K562 (cell line): ENCODE results near the gene CCDC9. TPM values are rescaled to one million over a fixed set of nuclear protein-coding genes. Genes with fewer than 3 reads are reported as not detected.

Source experiments
- BCLAF1 ChIP-seq, 2 experiments: fragments of 450-650 bp in 1 of 2; IDR thresholded peaks; 2 replicates each; pipeline ENCODE4 v1.6.1; 2011 to 2017; ENCODE audit warnings: low read depth in 2 of 2, antibody characterized with exemption in 1 of 2, borderline replicate concordance in 1 of 2, low read length in 1 of 2, mild to moderate bottlenecking in 1 of 2, mixed read lengths in 1 of 2; ENCODE audit not compliant: control insufficient read depth in 1 of 2
- CSDE1 ChIP-seq, 2 experiments: fragments of 450-650 bp; IDR thresholded peaks; 2 replicates each; pipeline ENCODE4 v1.6.1; 2016; ENCODE audit warnings: mild to moderate bottlenecking in 1 of 2
- E2F6 ChIP-seq, 2 experiments: IDR thresholded peaks; 2 replicates each; pipeline ENCODE4 v1.6.1; 2011; ENCODE audit warnings: borderline replicate concordance in 1 of 2, control low read depth in 1 of 2, low read depth in 1 of 2, low read length in 1 of 2, mild to moderate bottlenecking in 1 of 2, mixed read lengths in 1 of 2, moderate library complexity in 1 of 2; ENCODE audit not compliant: insufficient read depth in 1 of 2, insufficient read length in 1 of 2, poor library complexity in 1 of 2, severe bottlenecking in 1 of 2; ENCODE audit errors: extremely low read depth in 1 of 2
- FOXK1 ChIP-seq: sonication (generic); formaldehyde crosslinking; IDR thresholded peaks from 2 replicates; pipeline ENCODE4 v1.8.0; 2022; ENCODE audit warnings: missing genetic modification reagents, mild to moderate bottlenecking, borderline replicate concordance
- GABPB2 ChIP-seq: fragments of 250-450 bp; sonication (Bioruptor Pico); conservative IDR thresholded peaks from 2 replicates; pipeline ENCODE4 v1.5.1; 2021; ENCODE audit warnings: mild to moderate bottlenecking
- JUN ChIP-seq, 2 experiments: sonication (generic) in 1 of 2; formaldehyde crosslinking in 1 of 2; IDR thresholded peaks; 2 replicates each; pipeline versions ENCODE4 v1.6.1 to v1.8.0; 2012 to 2022; ENCODE audit warnings: borderline replicate concordance in 2 of 2, mild to moderate bottlenecking in 2 of 2, improper control_type of control experiment in 1 of 2, low read depth in 1 of 2, low read length in 1 of 2, missing genetic modification reagents in 1 of 2
- KHSRP ChIP-seq: fragments of 450-650 bp; IDR thresholded peaks from 2 replicates; pipeline ENCODE4 v1.6.1; 2017
- MIER1 ChIP-seq: fragments of 450-650 bp; IDR thresholded peaks from 2 replicates; pipeline ENCODE4 v1.6.1; 2016; ENCODE audit warnings: antibody characterized with exemption, mild to moderate bottlenecking, low read depth
- MTF1 ChIP-seq: fragments of 250-450 bp; sonication (Bioruptor Pico); IDR thresholded peaks from 2 replicates; pipeline ENCODE4 v1.9.0; 2021; ENCODE audit warnings: moderate library complexity, mild to moderate bottlenecking, inconsistent platforms, borderline replicate concordance
- MXI1 ChIP-seq: IDR thresholded peaks from 2 replicates; pipeline ENCODE4 v1.6.1; 2011; ENCODE audit warnings: low read depth, mild to moderate bottlenecking, improper control_type of control experiment, low read length
- NUFIP1 ChIP-seq: fragments of 450-650 bp; IDR thresholded peaks from 2 replicates; pipeline ENCODE4 v1.6.1; 2018; ENCODE audit not compliant: partially characterized antibody
- POLR2G ChIP-seq: fragments of 200-400 bp; formaldehyde crosslinking; IDR thresholded peaks from 2 replicates; pipeline ENCODE4 v1.6.1; 2017; ENCODE audit warnings: low read depth, mild to moderate bottlenecking, antibody characterized with exemption, low read length, moderate library complexity
- RNF2 ChIP-seq: sonication (generic); IDR thresholded peaks from 2 replicates; pipeline ENCODE4 v1.6.1; 2016
- SMARCA5 ChIP-seq: fragments of 450-650 bp; IDR thresholded peaks from 2 replicates; pipeline ENCODE4 v1.6.1; 2016
- SNAPC5 ChIP-seq: fragments of 250-450 bp; sonication (Bioruptor Pico); IDR thresholded peaks from 2 replicates; pipeline ENCODE4 v1.8.0; 2021; ENCODE audit warnings: moderate library complexity, mild to moderate bottlenecking, inconsistent platforms
- ZNF124 ChIP-seq: sonication (generic); formaldehyde crosslinking; IDR thresholded peaks from 2 replicates; pipeline ENCODE4 v1.8.1; 2022; ENCODE audit warnings: missing genetic modification reagents
- ZNF140 ChIP-seq: fragments of 250-450 bp; sonication (Bioruptor Pico); IDR thresholded peaks from 2 replicates; pipeline ENCODE4 v1.8.0; 2021; ENCODE audit warnings: moderate library complexity, mild to moderate bottlenecking, inconsistent platforms
- ZNF143 ChIP-seq: sonication (generic); formaldehyde crosslinking; IDR thresholded peaks from 2 replicates; pipeline ENCODE4 v1.9.0; 2022; ENCODE audit warnings: mild to moderate bottlenecking, missing genetic modification reagents
- ZNF165 ChIP-seq: fragments of 250-450 bp; sonication (Bioruptor Pico); IDR thresholded peaks from 2 replicates; pipeline ENCODE4 v1.4.0; 2020; ENCODE audit warnings: borderline replicate concordance
- ZNF232 ChIP-seq: sonication (generic); formaldehyde crosslinking; IDR thresholded peaks from 2 replicates; pipeline ENCODE4 v1.8.0; 2022; ENCODE audit warnings: mild to moderate bottlenecking, missing genetic modification reagents
- ZNF324 ChIP-seq: fragments of 250-450 bp; sonication (Bioruptor Pico); IDR thresholded peaks from 2 replicates; pipeline ENCODE4 v1.4.0; 2020; ENCODE audit warnings: mild to moderate bottlenecking
- ZNF354B ChIP-seq: fragments of 250-450 bp; sonication (Bioruptor Pico); IDR thresholded peaks from 2 replicates; pipeline ENCODE4 v1.4.0; 2020
- ZNF436 ChIP-seq: fragments of 250-450, 450-650 bp; sonication (Bioruptor Pico); formaldehyde crosslinking; IDR thresholded peaks from 2 replicates; pipeline ENCODE4 v1.7.0; 2020; ENCODE audit warnings: mild to moderate bottlenecking
- ZNF583 ChIP-seq: fragments of 250-450 bp; sonication (Bioruptor Pico); IDR thresholded peaks from 2 replicates; pipeline ENCODE4 v1.4.0; 2020
- ZNF699 ChIP-seq: fragments of 250-450 bp; sonication (Bioruptor Pico); IDR thresholded peaks from 2 replicates; pipeline ENCODE4 v1.8.0; 2021; ENCODE audit warnings: mild to moderate bottlenecking, moderate library complexity; ENCODE audit not compliant: insufficient replicate concordance
- polyA plus RNA-seq, 8 experiments: library from polyadenylated mRNA; depleted of rRNA in 4 of 8; stranded (reverse) in 5 of 8; unstranded in 3 of 8; fragments of >200 nt; fragmentation: Nextera tagmentation in 2 of 8; fragmentation: Illumina TruSeq in 1 of 8; extraction: Ambion mirVana in 2 of 8; extraction: Trizol in 1 of 8; gene quantifications; 2 replicates each; pipeline versions ENCODE4 v1.2.1 to v1.2.3, GENCODE V29; 2011 to 2014; ENCODE audit warnings: inconsistent platforms in 1 of 8, missing spikeins in 1 of 8
- total RNA-seq, 7 experiments: library from RNA; depleted of rRNA in 6 of 7; stranded (reverse); fragments of >200 nt in 6 of 7; fragmentation: Illumina TruSeq in 2 of 7; extraction: Trizol in 2 of 7; gene quantifications; 2 replicates each; pipeline versions ENCODE4 v1.2.1 to v1.2.3, GENCODE V29; 2011 to 2021; ENCODE audit warnings: low replicate concordance in 1 of 7

CCDC9 gene
- total and polyA plus RNA-seq, 9 of the 15 experiments (the other 6 are each of a cell fraction or from before 2014, with no cell fraction given): 0.23 to 38.6 (median 8.4) TPM

- TF ChIP-seq JUN (IDR thresholded peaks at IDR 0.05; ENCODE audit: borderline replicate concordance, low read depth, low read length) (no peak), JUN (CRISPR knock-in tag; IDR thresholded peaks at IDR 0.05; ENCODE audit: borderline replicate concordance) (no peak), MXI1 (no peak), ZNF165 (CRISPR knock-in tag) (no peak; the same call in 1 of the 2 replicates), SMARCA5 (no peak), E2F6 (IDR thresholded peaks at IDR 0.05; ENCODE audit: borderline replicate concordance in 1 of 2, extremely low read depth in 1 of 2, insufficient read depth in 1 of 2, insufficient read length in 1 of 2, low read depth in 1 of 2, low read length in 1 of 2, poor library complexity in 1 of 2, severe bottlenecking in 1 of 2) (peak in 1 of 2 experiments; percentile 50), ZNF324 (CRISPR knock-in tag) (no peak), MIER1 (no peak), ZNF140 (CRISPR knock-in tag) (no peak), ZNF143 (CRISPR knock-in tag) (0 out of 2 replicates have a peak, but pooled peaks have one; percentile 36), KHSRP (no peak), ZNF436 (no peak), BCLAF1 (IDR thresholded peaks at IDR 0.05; ENCODE audit: borderline replicate concordance in 1 of 2, control insufficient read depth in 1 of 2, low read depth in 2 of 2, low read length in 1 of 2) (peak in 1 of 2 experiments; percentile 88; a peak in 1 of 4 replicates), GABPB2 (CRISPR knock-in tag) (no peak), ZNF124 (no peak), ZNF699 (CRISPR knock-in tag) (no peak), ZNF583 (CRISPR knock-in tag) (0 out of 2 replicates have a peak, but pooled peaks have one; percentile 74), ZNF232 (CRISPR knock-in tag) (no peak), ZNF354B (CRISPR knock-in tag) (no peak), SNAPC5 (CRISPR knock-in tag) (no peak), CSDE1 (IDR thresholded peaks at IDR 0.05) (peak in 1 of 2 experiments; percentile 19; a peak in 1 of 4 replicates), RNF2 (peak; percentile 87; the same call in 1 of the 2 replicates), FOXK1 (CRISPR knock-in tag) (no peak), MTF1 (CRISPR knock-in tag) (no peak), NUFIP1 (no peak), POLR2G (peak; percentile 99)
These were observed 29.6 kb upstream of the CCDC9 start (continued) for GRCh38 chr19:47226426-47227351.
